ENCODE measurements around the gene PDZD2. TPM values are rescaled to one million over a fixed set of nuclear protein-coding genes. Genes with fewer than 3 reads are reported as not detected.

PDZD2 gene
- polyA plus RNA-seq, 1 donor from 2014 or later, result 3.1 TPM

DNA sequence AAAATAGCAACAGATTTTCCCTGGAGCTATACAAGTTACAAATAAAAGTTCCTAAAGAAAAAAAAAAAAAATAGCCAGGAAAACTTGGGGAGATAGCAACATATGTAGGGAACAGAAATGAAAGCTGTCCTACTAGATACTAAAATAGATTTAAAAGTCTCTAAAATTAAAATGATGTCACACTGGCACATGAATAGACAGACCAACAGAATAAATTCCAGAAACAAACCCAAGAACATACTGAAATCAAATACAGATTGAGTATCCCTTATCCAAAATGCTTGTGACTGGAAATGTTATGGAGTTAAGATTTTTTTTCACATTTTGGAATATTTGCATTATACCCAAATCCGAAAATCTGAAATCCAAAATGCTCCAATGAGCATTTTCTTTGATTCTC lies 511.4 kb downstream of the PDZD2 start:
- Histone ChIP-seq H3K9ac (ENCODE audit: low read length) (no peak overlapping the region), H3K4me2 (ENCODE audit: low read length) (no peak overlapping the region), H3K9me2 (ENCODE audit: insufficient read depth, low read length) (no peaks in the 10 kb centered on the region), H3F3A (ENCODE audit: insufficient read depth, low read length, poor library complexity, severe bottlenecking) (no peaks in the 10 kb centered on the region), H3K4me3 (ENCODE audit: low read length) (no peak overlapping the region), H3K36me3 (ENCODE audit: insufficient read depth, low read length) (no peaks in the 10 kb centered on the region), H2AFZ (ENCODE audit: low read depth, low read length) (no peak overlapping the region), H3K9me3 (ENCODE audit: low read length) (no peaks in the 10 kb centered on the region), H3K27me3 (ENCODE audit: insufficient read depth, low read depth, low read length) (no peaks in the 10 kb centered on the region), H4K20me1 (ENCODE audit: insufficient read depth) (peaks cover 7% of the 10 kb centered on the region), H3K79me2 (replicated peaks; ENCODE audit: insufficient read depth, low read length) (peaks cover 94% of the 10 kb centered on the region), H3K27ac (ENCODE audit: low read length) (no peak overlapping the region)
- TF ChIP-seq TAF1 (IDR thresholded peaks at IDR 0.05; ENCODE audit: low read depth) (no peak), SMC3 (conservative IDR thresholded peaks at IDR 0.05; ENCODE audit: poor library complexity) (no peak), POLR2AphosphoS5 (IDR thresholded peaks at IDR 0.05) (no peak)

DNA sequence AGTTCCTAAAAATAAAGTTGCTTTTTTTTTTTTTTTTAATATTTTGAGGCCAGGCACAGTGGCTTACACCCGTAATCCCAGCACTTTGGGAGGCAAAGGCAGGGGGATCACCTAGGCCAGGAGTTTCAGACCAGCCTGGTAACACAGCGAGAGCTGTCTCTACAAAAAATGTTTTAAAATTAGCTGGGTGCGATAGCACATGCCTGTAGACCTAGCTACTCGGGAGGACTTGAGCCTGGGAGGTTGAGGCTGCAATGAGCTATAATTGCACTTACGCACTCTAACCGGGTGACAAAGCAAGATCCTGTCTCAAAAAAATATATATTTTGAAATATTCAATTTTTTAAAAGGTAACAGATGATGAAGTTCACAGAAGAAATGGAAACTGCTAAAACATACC lies 512.3 kb downstream of the PDZD2 start:
- no peaks in the 10 kb centered on the region for H3K9me2 ChIP-seq (ENCODE audit: insufficient read depth, low read length)
- peaks cover 92% of the 10 kb centered on the region for H3K79me2 ChIP-seq (replicated peaks; ENCODE audit: insufficient read depth, low read length)
- H3K27me3 ChIP-seq (ENCODE audit: insufficient read depth, low read depth, low read length), result no peaks in the 10 kb centered on the region
- TF ChIP-seq EP300 (conservative IDR thresholded peaks at IDR 0.05; ENCODE audit: poor library complexity, severe bottlenecking) (no peak), SMC3 (conservative IDR thresholded peaks at IDR 0.05; ENCODE audit: poor library complexity) (no peak), POLR2AphosphoS5 (IDR thresholded peaks at IDR 0.05) (no peak), MXI1 (conservative IDR thresholded peaks at IDR 0.05; ENCODE audit: poor library complexity, severe bottlenecking) (no peak), EZH2 (IDR thresholded peaks at IDR 0.05; ENCODE audit: borderline replicate concordance, insufficient read depth, low read length, poor library complexity, severe bottlenecking) (no peak), RAD21 (conservative IDR thresholded peaks at IDR 0.05) (no peak), TAF1 (IDR thresholded peaks at IDR 0.05; ENCODE audit: low read depth) (no peak)
- TF ChIP-seq, protein P1, sequence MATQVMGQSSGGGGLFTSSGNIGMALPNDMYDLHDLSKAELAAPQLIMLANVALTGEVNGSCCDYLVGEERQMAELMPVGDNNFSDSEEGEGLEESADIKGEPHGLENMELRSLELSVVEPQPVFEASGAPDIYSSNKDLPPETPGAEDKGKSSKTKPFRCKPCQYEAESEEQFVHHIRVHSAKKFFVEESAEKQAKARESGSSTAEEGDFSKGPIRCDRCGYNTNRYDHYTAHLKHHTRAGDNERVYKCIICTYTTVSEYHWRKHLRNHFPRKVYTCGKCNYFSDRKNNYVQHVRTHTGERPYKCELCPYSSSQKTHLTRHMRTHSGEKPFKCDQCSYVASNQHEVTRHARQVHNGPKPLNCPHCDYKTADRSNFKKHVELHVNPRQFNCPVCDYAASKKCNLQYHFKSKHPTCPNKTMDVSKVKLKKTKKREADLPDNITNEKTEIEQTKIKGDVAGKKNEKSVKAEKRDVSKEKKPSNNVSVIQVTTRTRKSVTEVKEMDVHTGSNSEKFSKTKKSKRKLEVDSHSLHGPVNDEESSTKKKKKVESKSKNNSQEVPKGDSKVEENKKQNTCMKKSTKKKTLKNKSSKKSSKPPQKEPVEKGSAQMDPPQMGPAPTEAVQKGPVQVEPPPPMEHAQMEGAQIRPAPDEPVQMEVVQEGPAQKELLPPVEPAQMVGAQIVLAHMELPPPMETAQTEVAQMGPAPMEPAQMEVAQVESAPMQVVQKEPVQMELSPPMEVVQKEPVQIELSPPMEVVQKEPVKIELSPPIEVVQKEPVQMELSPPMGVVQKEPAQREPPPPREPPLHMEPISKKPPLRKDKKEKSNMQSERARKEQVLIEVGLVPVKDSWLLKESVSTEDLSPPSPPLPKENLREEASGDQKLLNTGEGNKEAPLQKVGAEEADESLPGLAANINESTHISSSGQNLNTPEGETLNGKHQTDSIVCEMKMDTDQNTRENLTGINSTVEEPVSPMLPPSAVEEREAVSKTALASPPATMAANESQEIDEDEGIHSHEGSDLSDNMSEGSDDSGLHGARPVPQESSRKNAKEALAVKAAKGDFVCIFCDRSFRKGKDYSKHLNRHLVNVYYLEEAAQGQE (IDR thresholded peaks at IDR 0.05; ENCODE audit: borderline replicate concordance), result no peak
- TF ChIP-seq, protein P2, sequence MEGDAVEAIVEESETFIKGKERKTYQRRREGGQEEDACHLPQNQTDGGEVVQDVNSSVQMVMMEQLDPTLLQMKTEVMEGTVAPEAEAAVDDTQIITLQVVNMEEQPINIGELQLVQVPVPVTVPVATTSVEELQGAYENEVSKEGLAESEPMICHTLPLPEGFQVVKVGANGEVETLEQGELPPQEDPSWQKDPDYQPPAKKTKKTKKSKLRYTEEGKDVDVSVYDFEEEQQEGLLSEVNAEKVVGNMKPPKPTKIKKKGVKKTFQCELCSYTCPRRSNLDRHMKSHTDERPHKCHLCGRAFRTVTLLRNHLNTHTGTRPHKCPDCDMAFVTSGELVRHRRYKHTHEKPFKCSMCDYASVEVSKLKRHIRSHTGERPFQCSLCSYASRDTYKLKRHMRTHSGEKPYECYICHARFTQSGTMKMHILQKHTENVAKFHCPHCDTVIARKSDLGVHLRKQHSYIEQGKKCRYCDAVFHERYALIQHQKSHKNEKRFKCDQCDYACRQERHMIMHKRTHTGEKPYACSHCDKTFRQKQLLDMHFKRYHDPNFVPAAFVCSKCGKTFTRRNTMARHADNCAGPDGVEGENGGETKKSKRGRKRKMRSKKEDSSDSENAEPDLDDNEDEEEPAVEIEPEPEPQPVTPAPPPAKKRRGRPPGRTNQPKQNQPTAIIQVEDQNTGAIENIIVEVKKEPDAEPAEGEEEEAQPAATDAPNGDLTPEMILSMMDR (IDR thresholded peaks at IDR 0.05; ENCODE audit: poor library complexity, severe bottlenecking), result no peak
- no peak overlapping the region for H2AFZ ChIP-seq (ENCODE audit: low read depth, low read length)
- no peaks in the 10 kb centered on the region for H3K36me3 ChIP-seq (ENCODE audit: insufficient read depth, low read length)
- peaks cover 7% of the 10 kb centered on the region for H4K20me1 ChIP-seq (ENCODE audit: insufficient read depth)
- no peak overlapping the region for H3K4me2 ChIP-seq (ENCODE audit: low read length)
- no peak overlapping the region for H3K9ac ChIP-seq (ENCODE audit: low read length)
- no peak overlapping the region for H3K4me3 ChIP-seq (ENCODE audit: low read length)
- H3K27ac ChIP-seq (ENCODE audit: low read length), result no peak overlapping the region
- no peaks in the 10 kb centered on the region for H3K9me3 ChIP-seq (ENCODE audit: low read length)
- H3F3A ChIP-seq (ENCODE audit: insufficient read depth, low read length, poor library complexity, severe bottlenecking), result no peaks in the 10 kb centered on the region

DNA sequence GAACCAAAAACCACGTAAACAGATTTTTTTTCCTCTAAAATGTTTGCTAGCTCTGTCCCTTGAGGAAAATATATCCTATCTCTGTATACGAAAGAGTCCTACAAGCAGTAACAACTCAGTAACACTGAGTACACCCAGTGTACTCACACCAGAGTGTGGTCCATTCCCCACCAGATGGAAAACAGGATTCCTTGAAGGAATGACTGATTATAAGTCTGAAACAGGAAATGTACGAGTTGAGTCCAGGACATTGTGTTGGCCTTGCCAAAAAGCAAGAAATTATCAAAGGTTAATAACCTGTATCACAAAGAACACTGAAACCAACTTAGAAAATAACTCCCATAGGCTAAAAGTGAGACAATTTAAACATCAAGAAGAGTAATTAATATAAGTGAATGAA lies 514.8 kb downstream of the PDZD2 start:
- Histone ChIP-seq H3K9ac (ENCODE audit: low read length) (no peak overlapping the region), H3K4me3 (ENCODE audit: low read length) (no peak overlapping the region), H3K79me2 (replicated peaks; ENCODE audit: insufficient read depth, low read length) (peaks cover 89% of the 10 kb centered on the region), H3K36me3 (ENCODE audit: insufficient read depth, low read length) (no peaks in the 10 kb centered on the region), H2AFZ (ENCODE audit: low read depth, low read length) (no peak overlapping the region), H3K4me2 (ENCODE audit: low read length) (no peak overlapping the region), H3K9me2 (ENCODE audit: insufficient read depth, low read length) (no peaks in the 10 kb centered on the region), H3K27me3 (ENCODE audit: insufficient read depth, low read depth, low read length) (no peaks in the 10 kb centered on the region), H3K27ac (ENCODE audit: low read length) (no peak overlapping the region), H3K9me3 (ENCODE audit: low read length) (no peaks in the 10 kb centered on the region), H4K20me1 (ENCODE audit: insufficient read depth) (peaks cover 7% of the 10 kb centered on the region), H3F3A (ENCODE audit: insufficient read depth, low read length, poor library complexity, severe bottlenecking) (no peaks in the 10 kb centered on the region)
- TF ChIP-seq POLR2AphosphoS5 (IDR thresholded peaks at IDR 0.05) (no peak), SMC3 (conservative IDR thresholded peaks at IDR 0.05; ENCODE audit: poor library complexity) (no peak), EZH2 (IDR thresholded peaks at IDR 0.05; ENCODE audit: borderline replicate concordance, insufficient read depth, low read length, poor library complexity, severe bottlenecking) (no peak), EP300 (conservative IDR thresholded peaks at IDR 0.05; ENCODE audit: poor library complexity, severe bottlenecking) (no peak), MXI1 (conservative IDR thresholded peaks at IDR 0.05; ENCODE audit: poor library complexity, severe bottlenecking) (no peak), TAF1 (IDR thresholded peaks at IDR 0.05; ENCODE audit: low read depth) (no peak), RAD21 (conservative IDR thresholded peaks at IDR 0.05) (no peak)
- TF ChIP-seq, protein P1 (IDR thresholded peaks at IDR 0.05; ENCODE audit: borderline replicate concordance), result no peak
- TF ChIP-seq, protein P2 (IDR thresholded peaks at IDR 0.05; ENCODE audit: poor library complexity, severe bottlenecking), result no peak
